NCI-H146 treated with DMSO at 0.1 percent for 48 hours (cell line): ENCODE data around the gene APOBEC3A.
"Not testable (repeated sequence)": the region's sequence is repeated elsewhere in the genome, so short reads cannot be mapped to it uniquely, and the experiment has no call there.

Experiments used
- DNase-seq: peaks from one replicate; lab custom pipeline; 2025; ENCODE audit not compliant: unreplicated experiment; lab: John Stamatoyannopoulos, UW

The APOBEC3A gene

DNA sequence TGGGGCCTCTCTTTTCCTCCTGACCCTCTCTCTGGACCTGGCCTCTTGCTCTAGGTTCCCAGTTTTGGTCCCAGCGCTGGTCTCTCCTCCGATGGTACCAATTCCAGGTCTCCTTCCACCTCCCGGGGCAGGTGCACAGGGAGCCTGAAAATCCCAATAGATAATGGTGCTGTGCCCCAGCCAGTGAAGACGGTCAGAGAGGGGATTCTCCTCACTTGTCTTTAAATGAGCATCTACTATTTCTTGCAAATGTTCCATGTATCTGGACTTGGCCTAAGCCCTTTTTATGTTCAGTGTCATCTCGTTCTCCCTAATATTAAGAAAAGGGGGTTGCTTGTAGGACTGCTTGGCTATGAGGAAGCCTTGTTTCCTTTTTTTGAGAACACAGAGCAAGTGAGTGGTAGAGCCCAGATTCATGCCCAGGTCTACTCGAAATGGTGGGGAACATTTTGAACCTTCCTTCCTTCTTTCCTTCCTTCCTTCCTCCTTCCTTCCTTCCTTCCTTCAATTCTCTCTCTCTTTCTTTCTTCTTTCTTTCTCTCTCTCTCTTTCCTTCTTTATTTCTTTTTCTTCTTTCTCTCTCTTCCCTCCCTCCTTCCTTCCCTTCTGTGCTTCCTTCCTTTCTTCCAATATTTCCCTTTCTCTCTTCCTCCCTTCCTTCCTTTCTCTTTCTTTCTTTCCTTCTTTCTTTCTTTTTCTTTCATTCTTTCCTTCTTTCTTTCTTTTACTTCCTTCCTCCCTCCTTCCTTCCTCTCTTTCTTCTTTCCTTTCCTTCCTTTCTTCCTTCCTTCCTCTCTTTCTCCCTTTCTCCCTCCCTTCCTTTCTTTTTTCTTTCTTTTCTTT lies 620 bp downstream of the APOBEC3A start:
- no peak for DNase-seq

DNA sequence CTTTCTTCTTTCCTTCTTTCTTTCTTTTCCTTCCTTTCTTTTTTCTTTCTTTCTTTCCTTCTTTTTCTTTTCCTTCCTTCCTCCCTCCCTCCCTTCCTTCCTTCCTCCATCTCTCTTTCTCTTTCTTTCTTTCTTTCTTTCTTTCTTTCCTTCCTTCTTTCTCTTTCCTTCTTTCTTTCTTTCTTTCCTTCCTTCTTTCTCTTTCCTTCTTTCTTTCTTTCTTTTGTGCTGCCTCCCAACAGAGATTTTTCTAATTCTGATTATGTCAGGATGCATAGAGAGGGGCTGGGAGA lies 1.2 kb downstream of the APOBEC3A start:
- not testable (repeated sequence) for DNase-seq

DNA sequence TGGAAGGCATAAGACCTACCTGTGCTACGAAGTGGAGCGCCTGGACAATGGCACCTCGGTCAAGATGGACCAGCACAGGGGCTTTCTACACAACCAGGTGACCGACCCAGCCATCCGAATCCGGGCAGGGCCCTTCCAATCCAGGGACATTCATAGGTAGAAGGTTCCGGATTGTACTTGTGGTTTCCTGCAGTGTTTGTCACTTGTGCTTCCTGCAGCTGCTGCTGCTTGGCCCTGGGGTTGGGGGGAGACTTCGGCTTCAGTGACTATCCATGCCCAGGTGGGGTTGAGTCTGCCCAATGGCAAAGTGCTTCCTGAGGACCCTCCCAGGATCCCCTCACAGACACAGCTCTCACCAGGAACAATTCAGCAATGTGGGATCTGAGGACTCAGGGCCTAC lies 2.2 kb downstream of the APOBEC3A start:
- DNase-seq: no peak

DNA sequence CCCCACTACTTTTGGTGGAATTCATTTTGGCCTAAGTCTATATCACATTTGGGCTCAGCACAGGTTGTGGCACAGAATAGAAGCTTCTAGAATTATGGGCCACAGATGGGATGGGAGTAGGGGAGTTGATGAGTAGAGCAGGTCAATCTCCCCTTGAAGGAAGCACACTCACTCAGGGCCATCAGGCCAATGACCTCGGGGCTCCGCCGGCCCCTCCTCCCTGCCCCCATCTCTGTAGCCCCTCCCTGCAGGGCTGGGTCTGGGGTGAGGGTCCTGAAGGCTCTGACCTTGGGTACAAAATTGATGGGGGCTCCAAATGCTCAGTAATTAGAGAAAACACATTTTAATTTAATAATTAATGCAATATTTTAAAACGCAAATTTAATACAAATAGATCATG lies 3.3 kb downstream of the APOBEC3A start:
- DNase-seq: not testable (repeated sequence)

DNA sequence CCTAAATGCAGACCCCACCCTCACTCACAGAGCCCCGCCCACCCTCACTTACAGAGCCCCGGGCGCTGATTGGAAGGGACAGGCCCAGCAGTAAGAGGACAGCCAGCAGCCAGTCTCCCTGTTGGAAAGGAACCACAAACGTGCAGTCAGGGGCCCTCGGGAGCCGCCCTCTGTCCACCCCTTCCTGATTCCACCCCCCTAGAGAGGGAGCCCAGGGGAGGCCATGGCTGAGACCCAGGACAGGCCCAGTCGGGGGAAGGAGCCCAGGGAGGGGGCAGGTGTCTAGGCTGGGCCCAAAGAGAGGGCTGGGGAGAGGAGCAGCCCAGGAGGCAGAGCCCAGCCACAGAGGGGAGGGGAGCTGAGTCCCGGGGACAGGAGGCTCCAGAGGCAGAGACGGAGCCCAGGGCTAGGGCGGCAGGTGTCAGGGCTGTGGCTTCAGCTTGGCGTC lies 5.9 kb downstream of the APOBEC3A start:
- not testable (repeated sequence) for DNase-seq

DNA sequence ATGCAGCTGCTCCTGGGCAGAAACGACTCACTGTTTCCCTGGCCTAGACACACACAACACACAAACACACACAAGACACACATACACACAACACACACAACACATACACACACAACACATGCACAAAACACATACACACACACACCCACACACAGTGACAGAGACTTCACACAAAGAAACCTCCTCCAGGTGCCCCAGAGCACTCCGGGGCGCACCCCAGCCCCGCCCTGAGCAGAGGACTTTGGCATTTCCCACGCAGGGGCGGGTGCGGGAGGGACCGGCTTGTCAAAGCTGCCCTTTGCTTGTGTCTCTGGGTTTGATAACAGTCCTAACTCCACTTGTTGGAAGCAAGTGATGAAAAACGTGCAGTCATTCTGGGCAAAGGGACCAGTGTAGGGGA lies 6.5 kb downstream of the APOBEC3A start:
- no peak for DNase-seq

DNA sequence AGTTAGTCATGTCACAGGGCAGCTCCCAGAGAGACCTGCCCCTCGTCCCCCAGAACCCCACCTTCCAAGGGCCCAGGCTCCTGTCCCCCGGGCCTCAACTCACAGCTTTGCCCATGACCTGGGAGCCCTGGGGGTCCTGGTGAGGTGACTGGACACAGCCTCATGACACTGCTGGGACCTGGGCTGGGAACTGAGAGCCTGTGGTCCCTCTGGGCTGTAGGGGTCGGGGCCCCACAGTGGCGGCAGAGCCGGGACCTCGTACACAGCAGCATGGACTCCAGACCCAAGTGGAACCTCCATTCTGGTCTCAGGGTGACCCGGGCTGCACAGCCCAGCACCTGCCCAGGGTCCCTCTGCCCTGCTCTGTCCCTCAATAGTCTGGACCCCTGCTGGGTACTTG lies 6.9 kb downstream of the APOBEC3A start:
- no peak for DNase-seq

DNA sequence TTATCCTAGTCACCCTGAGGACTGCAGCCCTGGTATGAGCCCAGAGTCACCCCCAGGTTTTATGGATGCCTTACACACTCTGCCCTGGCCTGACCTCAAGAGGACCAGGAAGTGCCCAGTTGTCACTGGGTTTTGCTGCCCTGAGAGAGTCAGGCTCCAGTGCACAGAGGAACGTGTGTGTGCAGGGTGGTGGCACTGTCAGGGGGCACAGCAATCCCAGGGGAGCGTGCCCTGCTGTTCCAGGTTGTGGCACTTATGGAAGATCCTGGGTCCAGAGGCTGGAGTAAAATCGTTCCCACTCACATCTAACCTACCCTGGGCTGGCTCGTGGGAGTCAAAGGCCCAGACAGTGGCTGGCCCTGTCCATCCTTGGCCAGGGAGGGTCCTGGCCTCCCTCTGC lies 7.6 kb downstream of the APOBEC3A start:
- no peak for DNase-seq

DNA sequence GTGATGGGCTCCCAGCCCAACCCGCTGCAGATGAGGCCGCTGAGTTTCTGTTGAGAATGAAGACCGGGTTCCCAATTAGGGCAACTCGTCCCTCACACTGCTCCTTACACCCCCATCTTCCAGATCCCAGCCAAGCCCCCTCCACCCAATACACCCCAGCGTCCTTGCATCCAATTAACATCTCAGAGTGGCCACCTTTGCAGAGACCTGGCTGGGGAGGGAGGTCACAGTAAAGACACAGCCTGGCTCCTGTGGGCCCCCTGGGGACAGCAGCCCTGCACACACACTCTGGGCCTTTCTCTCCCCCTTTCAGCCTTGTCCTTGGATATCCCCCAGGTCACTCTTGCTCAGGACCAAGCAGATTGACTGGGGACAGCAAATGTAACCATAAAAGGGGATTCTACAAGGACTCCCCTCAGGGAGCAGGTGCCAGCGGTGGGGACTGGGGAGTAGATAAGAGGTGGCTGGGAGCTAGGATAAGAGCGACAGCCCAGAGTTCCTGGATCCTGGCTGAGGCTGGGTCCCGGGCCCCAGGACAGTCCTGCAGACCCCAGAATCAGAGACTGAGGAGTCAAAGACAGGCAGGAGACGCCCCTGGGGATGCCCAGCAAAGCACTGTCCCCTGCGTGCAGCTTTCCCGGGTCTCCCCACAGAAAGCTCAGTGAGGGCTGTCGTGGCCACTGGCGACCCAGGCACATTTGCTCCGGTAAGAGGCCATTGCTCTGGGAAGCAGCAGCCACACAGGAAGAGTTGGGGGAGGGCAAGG lies 8.4 kb downstream of the APOBEC3A start:
- DNase-seq: no peak

DNA sequence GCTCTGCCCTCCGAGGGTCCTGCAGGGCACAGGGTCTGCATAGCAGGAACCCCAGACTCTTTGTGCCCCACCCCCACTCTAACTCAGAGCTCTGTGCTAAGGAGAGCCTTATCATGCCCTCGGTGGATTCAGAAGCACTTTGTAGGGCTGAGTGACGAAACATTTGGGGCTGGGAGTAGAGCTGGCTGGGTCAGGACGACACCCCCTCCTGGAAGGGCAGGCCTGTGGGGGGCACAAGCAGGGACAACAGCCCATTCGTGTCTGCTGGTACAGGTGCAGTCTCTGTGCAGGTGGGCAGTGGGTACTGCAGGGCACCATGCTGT lies 8.9 kb downstream of the APOBEC3A start:
- DNase-seq: no peak

DNA sequence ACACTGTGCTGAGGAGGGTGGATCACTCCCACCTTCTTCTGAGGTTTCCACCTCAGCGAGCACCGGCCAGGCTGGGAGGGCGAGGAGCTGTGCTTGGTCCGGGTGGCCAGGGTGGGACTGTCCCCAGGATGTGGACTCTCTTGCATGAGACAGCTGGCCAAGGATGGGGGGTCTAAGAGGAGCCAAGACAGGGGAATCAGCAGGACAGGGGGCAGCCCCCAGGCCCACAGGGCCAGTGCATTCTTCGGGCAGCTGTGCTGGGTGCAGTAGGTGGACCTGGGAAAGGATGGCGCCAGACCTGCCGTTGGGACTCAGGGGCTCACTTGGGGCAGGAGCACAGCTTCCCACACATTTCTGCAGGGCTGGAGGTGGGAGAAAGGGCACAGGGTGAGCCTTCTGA lies 9.5 kb downstream of the APOBEC3A start:
- DNase-seq: no peak

DNA sequence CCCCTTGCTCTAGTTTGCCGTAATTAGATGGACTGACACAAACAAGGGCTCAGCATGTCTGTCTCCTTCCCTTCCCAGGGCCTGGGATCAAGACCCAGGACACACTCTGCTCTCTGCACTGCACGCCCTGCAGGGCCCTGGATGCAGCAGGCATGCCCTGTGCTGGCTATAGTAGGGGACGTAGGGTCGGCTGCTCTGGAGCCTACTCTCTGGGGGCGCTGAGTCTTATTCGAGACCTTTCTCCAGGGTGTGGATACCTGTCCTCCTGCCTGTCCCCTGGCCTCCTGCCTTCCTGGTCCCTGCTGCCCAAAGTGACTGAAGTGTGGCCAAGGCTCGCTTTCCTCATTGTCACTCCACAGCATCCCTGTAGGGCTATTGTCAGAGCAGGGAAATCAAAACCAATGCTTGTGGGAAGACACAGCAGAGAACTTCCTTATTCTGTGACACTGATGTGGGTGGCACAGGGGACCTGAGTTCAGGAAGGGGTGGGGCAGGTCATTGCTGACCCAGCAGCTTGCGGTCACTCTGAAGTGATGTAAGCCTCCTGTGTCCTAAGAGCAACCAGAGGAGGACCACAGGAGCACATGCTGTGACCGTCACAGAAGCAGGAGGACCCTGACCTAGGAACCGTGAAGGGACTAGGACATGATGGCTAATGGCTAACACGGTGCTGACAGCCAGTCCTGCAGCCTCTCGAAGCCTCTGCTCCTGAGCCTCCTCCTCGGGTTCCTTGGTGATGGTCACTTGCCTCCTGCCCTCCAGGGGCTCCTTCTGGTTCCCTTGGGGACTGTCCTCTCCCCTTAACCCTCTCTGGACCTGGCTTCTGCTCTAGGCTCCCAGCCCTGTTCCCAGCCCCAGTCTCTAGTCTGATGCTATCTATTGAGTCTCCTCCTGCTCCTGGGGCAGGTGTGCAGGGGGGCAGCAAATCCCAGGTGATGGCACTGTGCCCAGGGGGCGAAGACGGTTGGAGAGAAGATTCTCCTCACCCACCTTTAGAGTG lies 10.3 kb downstream of the APOBEC3A start:
- no peak for DNase-seq

DNA sequence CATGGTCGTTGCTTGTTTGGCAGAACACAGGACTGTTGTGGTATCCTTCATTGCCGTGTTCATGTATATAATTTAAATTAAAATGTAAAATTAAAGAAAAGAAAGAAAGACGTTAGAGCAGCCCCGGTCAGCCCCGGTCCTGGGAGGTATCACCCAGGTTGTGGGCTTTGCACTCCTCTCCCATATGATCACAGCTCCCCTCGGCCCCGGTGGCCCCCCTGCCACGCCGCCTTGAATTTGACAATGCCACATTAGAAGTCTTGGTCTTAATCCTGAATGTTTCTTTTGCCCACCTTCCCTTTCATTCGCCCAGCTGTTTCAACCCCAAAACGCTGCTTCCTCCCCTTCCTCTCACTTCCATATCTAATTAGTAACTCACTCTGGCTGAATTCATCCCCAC lies 11.4 kb downstream of the APOBEC3A start:
- no peak for DNase-seq

DNA sequence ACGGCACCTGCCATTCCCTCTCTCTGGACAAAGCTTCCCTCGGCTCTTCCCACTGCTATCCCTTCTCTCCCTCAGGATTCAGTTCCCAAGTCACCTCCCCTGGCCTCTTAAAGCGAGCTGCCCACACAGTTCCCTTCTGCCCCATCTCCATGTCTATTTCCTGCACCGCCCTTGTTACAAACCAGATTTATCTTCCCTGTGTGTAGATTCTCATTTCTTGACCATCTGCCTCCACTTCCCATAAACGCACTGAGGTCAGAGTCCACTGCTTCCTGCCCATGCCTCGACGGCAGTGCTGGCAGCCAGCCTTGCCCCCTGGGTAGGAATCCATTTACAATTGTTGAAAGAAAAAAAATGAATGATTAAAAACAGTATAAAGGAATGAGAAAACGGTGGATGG lies 13.1 kb downstream of the APOBEC3A start:
- no peak for DNase-seq

DNA sequence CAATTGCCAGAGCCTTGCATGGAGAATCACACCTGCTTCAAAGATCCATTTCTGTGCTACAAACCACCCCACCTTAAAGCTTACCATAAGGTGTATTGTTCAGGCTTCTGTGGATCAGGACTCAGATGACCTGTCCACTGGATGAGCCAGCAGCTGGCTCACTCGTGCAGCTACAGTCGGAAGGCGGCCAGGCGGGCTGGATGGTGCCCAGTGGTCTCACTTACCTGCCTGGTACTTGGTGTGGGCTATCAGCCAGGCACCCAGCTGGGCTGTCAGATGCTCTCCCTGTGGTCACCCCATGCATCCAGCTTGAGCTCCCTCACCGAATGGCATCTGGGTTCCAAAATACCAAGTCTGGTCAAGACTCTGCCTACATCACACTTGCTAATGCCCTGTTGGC lies 13.8 kb downstream of the APOBEC3A start:
- no peak for DNase-seq

DNA sequence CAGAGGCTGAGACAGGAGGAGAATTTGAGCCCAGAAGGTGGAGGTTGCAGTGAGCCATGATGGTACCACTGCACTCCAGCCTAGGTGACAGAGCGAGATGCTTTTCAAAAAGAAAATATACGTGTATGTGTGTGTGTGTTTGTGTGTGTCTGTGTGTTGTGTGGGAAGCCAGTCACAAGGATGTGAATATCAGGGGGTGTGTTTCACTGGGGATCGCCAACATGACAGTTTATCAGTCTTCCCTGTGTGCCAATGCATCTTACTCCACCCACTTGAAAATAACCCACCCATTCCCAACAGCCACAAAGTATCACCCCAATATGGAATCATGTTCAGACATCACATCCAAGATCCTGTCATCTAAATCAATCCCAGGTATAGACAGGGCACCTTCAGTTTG lies 14.4 kb downstream of the APOBEC3A start:
- no peak for DNase-seq

DNA sequence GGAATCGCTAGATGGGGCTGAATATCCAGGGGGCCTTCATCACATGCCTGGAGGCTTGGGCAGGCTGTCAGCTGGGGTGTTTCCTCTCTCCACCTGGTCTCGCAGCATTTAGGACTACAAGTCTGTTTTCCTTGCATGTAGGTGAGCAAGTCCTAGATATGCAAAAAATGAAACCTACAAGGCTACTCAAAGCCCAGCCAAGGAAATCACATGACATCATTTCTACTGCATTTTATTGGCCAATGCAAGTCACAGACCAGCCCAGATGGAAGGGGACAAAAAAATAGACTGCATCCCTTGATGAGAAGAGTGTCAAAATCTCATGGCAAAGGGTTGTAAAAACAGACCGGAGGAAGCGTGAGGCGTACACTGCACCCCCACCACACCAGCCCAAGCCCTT lies 15.1 kb downstream of the APOBEC3A start:
- no peak for DNase-seq

DNA sequence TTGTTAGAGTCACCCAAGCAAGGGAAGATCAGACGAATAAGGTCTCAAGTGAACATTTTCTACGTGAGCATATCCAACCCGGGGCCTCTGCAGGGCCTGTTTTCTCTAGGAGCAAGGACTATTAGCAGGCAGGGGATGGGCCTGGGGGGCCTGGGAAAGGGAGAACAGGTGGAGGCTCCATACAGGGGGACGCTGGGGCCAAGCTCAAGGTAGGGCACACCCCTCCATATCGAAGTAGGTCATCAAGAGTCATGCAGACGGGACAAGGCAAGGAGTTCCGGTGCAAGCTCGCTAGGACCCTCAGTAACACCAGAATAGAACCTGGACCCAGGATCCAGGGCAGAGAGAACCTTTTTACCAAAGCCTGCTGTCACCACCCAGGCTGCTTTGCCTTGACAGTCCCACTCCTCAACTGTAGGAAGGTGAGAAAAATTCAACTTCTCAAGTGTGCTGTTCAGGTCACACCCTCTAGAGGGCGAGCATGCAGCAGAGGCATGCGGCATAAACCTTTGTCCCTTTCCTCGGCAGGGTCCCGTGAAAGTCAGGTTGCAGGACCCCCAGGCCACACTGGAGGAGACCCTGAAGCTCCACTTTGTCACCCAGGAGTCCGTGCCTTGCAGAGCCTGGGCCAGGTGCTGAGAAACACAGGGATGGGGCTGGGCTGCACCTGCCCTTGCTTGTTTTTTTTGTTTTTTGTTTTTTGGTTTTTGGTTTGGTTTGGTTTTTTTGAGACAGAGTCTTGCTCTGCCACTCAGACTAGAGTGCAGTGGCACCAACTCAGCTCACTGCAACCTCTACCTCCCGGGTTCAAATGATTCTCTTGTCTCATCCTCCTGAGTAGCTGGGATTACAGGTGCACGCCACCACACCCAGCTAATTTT lies 16.1 kb downstream of the APOBEC3A start:
- DNase-seq: no peak

DNA sequence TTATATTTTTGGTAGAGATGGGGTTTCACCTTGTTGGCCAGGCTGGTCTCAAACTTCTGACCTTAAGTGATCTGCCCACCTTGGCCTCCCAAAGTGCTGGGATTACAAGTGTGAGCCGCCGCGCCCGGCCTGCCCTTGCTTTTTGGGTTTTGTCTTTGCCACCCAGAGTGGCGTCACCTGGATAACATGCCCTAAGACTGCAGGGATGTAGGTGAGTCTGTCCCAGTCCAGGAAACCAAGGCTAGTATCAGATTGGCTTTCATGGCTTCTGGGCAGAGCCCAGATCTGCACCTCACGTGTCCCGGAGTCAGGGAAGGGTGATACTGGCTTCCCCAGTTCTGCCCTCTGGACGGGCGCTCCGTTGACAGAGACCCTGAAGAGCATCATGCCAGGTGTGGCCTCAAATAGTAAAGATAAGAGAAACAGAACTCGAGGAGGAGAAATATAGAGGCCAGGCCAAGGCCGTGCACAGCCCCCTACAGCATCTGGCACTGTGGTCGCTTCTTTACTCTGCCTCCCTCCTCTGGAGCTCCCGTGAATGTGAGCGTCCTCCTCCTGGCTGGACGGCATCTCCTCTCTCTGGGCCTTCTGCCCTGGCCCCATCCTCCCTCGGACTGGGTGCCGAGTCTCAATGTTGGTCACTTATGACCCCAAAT lies 16.9 kb downstream of the APOBEC3A start:
- no peak for DNase-seq

DNA sequence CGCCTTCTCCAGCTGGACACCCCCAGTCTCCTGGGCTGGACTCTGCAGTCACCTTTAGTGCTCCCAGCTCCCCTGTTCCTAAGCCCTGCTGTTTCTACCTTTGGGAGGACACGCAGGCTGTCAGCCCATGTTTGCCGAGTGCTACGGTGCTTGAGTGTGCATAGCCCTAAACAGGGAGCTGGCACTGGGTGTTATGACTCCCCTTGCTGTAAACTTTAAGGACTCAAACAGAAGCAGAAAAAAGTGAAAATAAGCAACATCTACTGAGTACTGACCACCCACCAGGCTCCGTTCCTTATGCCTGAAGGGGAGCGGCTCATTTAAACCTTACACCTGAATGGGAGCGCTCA lies 17.4 kb downstream of the APOBEC3A start:
- no peak for DNase-seq
